Stimulated activated CD8-positive, alpha-beta memory T cell treated with anti-CD3 and anti-CD28 coated beads, Interleukin-15, amount 100 ng/mL, for 48 hours (primary cell): Measurements from ENCODE around the gene ACTL7B.
"Not testable (repeated sequence)": the region's sequence is repeated elsewhere in the genome, so short reads cannot be mapped to it uniquely, and the experiment has no call there.

Experiments used
- DNase-seq, 2 donors: peaks; one replicate each; pipeline ENCODE4 v3.0.0-alpha.2; 2020; ENCODE audit warnings: low read depth in 2 of 2

The ACTL7B gene

GRCh38 chr9:108844856-108845255 is 10.9 kb downstream of the ACTL7B start:
- DNase-seq = no peak

- DNase-seq = no peak
Measured at GRCh38 chr9:108844391-108844790, 11.4 kb downstream of the ACTL7B start.

- DNase-seq = no peak
Measured at GRCh38 chr9:108842610-108843295, 13.0 kb downstream of the ACTL7B start.

GRCh38 chr9:108839561-108839960 is 16.2 kb downstream of the ACTL7B start:
- not testable (repeated sequence) for DNase-seq

GRCh38 chr9:108838017-108838416 is 17.8 kb downstream of the ACTL7B start:
- DNase-seq = no peak

- no peak for DNase-seq
Measured at GRCh38 chr9:108837530-108837929, 18.3 kb downstream of the ACTL7B start.

- DNase-seq = no peak
Measured at GRCh38 chr9:108836781-108837180, 19.0 kb downstream of the ACTL7B start.

- DNase-seq = no peak
Measured at GRCh38 chr9:108836319-108836718, 19.5 kb downstream of the ACTL7B start.

- DNase-seq = no peak
Measured at GRCh38 chr9:108835831-108836230, 20.0 kb downstream of the ACTL7B start.

- DNase-seq = no peak
Measured at GRCh38 chr9:108834959-108835665, 20.7 kb downstream of the ACTL7B start.

GRCh38 chr9:108832179-108832500 is 23.6 kb downstream of the ACTL7B start:
- DNase-seq = no peak

- DNase-seq = no peak
Measured at GRCh38 chr9:108831496-108832178, 24.1 kb downstream of the ACTL7B start.

GRCh38 chr9:108830272-108830671 is 25.5 kb downstream of the ACTL7B start:
- no peak for DNase-seq

GRCh38 chr9:108823829-108824228 is 32.0 kb downstream of the ACTL7B start:
- no peak for DNase-seq

GRCh38 chr9:108816037-108816436 is 39.7 kb downstream of the ACTL7B start:
- no peak for DNase-seq

GRCh38 chr9:108815156-108815555 is 40.6 kb downstream of the ACTL7B start:
- DNase-seq = no peak

GRCh38 chr9:108813951-108814601 is 41.7 kb downstream of the ACTL7B start:
- no peak for DNase-seq

- no peak for DNase-seq
Measured at GRCh38 chr9:108812396-108813025, 43.3 kb downstream of the ACTL7B start.

- DNase-seq = no peak
Measured at GRCh38 chr9:108811944-108812343, 43.8 kb downstream of the ACTL7B start.

GRCh38 chr9:108809269-108809668 is 46.5 kb downstream of the ACTL7B start:
- DNase-seq = no peak
